Activated CD8-positive, alpha-beta memory T cell treated with anti-CD3 and anti-CD28 coated beads for 1 hour (primary cell): ENCODE measurements around the gene GJA3.

Source experiments
- DNase-seq, 2 donors: peaks; one replicate each; pipeline ENCODE4 v3.0.0-alpha.2; 2020; ENCODE audit warnings: low read depth in 1 of 2; ENCODE audit errors: extremely low read depth in 1 of 2

The GJA3 gene

DNA sequence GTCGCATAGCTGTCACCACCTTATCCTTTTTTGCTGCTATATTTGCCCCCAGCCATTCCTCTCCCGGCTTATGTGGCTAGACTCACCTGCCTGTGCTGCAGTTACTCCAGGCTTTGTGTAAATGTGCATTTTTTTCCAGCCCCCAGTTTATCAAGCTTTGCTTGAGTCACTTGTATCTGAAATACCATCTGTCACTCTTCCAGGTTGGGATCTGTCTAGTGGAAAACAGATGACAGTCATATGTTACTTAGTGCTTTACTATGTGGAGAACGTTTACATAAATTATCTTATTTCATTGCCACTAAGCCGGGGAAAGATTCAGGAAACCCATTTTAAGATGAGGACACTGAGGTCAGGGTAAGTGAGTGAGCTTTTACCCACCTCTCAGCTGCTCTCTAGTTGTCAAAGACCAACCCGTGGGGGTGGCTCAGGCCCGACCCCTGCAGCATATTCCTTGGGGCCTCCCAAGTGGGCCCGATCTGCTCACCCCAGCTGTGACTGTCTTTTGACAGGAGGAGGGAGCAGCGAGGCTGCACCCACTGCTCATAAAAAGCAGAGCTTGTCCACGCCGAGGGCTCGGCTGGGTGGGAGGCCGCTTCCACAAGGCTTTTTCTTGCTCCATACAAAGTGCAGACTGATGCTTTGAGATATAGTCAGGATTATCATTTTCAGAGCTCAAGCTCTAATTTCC lies 24.7 kb upstream of the GJA3 start:
- no peak for DNase-seq

DNA sequence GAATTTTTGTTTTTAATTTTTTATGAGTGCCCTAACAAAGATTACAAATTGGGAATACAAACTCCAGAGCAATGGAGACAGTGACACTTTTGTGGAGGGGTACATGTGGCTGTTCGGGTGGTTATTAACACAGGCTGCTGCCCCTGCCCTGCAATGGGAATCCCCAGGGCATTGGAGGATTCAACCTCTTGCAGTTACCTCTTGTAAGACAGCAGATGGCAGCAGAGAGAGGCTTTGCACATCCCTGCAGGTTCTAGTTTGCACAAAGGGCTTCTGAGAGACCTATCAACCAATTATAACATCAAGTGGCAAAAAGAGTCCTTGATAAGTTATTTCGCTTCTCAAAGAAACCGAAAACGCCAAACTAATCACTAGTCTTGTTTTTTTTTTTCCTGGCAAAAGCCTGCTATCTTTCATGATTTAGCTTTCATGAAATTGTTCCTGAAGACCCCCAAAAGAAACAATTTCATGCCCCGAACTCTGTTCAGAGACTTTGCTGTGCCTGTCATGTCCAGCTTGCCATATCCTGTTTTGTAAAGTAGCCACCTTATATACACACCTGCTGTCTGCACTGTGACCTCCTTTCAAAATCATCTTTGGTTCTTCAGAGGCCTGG lies 21.5 kb upstream of the GJA3 start:
- no peak for DNase-seq

DNA sequence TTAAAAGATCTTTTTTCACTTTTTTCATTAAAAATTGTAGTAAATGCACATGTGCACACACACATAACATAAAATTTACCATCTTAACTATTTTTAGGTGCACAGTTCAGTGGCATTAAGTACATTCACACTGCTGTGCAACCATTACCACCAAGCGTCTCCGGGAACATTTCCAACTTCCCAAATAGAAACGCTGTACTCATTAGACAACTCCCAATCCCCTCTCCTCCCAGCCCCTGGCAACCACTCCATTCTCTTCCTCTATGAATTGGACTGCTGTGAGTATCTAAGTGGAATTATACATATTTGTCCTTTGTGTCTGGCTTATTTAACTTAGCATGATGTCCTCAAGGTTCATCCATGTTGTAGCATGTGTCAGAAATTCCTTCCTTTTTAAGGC lies 20.3 kb upstream of the GJA3 start:
- DNase-seq = no peak

DNA sequence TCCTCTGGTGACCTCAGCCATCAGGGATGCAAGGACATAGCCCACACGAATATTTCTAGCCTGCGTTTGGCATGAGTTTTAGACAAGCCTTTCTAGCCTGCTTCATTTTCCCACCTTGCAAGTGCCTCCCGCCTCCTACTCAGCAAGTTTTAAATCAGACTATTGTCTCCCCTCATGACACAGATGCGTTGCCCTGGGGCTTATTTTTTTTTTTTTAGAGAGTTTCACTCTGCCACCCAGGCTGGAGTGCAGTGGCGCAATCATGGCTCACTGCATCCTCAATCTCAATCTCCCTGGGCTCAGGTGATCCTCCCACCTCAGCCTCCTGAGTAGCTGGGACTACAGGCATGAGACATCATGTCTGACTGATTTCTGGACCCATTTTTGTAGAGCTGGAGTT lies 17.3 kb upstream of the GJA3 start:
- no peak for DNase-seq

DNA sequence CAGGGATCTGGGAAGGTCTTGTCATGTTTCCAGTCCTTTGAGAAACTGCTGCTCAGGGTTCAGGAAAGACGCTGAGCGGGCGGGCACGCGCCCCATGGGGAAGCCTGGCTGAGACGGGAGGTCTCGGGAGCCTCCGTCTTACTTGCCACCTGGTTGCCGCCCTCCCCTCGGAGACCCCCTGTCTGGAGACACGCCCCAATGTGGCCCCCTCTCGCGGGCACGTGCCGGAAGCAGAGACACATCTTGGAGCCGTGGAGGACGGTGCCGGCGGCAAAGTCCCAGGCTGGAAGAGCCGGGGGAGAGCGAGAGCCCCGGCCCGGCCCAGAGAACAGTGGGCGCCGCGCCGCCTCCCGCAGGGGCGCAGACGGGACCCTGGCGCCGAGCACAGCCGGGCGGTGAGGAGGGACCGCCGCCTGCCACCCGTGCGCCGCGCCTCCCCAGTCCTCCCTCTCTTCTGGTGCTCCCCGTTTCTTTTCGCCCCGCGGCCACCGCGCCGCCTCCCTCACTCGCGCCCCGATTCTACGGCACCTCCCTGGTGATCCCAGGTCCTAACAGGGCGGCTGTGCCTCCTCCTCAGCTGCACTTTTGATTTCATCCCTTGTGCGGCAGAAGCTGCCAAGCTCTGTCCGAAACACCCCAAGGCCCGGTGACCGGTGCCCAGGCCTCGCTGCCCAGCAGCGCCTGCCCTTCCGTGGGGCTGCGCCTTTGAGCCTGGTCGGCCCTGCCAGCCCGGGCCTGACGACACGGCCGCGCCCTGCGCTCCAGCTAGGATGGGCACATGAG lies 16.4 kb upstream of the GJA3 start:
- no peak for DNase-seq

DNA sequence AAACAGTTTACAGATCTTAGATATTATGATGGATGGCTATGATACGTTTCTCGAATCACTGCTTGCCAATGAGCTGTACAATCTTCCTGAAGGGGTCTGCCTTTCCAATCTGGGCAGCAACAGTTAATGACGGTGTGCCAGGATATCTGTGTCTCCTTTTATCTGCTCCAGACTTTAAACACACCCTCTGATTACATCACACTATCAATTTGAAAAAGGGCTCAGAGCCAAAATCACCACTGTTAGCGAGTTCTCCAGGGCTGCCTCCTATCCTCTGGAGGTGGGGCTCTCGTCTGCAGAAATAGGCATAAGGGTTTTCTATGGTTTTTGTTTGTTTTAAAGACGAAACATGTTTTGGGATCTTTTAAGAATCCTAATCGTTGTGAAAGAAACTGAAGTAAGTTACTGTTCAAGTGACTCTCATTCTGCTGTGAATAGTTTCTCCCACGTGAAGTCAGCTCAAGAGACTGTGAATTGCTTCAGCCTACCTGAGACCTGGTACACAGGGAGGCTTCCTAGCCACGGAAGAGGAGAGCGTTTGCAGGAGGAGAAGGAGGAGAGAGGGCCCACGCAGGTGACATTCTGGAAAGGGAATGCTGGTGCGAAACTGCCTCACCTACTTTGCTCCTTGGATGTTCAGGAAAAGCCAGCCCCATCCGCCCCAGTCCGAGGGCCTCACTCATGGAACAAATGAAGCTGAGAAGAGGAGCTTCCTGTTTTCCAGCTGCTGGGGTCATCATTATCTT lies 15.2 kb upstream of the GJA3 start:
- no peak for DNase-seq

DNA sequence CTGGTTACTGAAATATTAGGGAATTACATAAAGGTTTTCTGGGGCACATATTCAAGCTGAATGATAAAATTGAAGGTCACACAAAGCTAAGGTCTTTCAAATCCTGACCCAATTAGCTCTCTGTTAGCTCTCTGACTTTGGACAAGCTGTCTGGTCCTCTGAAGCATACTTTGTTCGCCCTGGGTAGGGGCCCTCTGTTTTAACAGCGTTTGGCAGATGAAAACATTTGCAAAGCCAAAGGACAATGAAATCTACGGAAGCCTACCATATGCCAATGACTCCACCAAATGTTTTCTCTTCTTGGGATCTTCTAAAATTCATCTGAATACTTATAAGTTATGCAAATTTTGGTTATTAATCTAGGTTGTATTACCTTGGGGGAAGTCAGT lies 14.5 kb upstream of the GJA3 start:
- DNase-seq = no peak

DNA sequence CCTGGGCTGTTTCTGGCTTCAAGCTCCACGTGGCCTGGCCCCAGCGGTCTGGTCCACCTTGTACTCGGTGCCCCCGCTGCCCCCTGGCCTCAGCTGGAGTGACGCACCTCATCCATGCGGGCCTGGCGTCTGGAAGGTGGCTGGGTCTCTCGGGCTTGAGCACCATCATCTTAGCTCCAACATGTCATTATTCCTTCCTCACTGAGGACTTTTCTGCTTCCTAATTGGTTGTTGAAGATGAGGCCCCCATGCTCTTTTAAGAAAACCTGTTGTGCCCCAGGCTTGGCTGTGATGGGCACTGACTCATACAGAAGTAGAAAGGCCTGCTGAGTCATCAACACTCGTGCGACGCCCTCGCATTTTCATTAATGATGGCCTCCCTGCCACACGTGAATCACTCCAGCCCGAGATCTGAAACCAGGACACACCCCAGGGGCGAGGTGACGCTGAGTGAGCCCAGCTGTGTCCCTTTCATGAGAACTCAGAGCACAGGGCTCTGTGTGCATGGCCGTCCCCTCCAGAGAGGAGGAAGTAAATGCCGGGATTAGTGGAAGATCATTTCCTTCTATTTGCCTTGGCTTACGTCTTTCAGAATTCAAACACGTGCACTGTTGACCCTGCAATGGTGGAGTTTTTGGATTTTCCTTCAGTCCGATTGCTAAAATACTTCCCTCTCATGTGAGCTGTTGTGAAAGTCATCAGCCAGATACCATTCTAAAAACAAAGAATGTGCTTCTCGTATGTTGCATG lies 14.0 kb upstream of the GJA3 start:
- DNase-seq = no peak

DNA sequence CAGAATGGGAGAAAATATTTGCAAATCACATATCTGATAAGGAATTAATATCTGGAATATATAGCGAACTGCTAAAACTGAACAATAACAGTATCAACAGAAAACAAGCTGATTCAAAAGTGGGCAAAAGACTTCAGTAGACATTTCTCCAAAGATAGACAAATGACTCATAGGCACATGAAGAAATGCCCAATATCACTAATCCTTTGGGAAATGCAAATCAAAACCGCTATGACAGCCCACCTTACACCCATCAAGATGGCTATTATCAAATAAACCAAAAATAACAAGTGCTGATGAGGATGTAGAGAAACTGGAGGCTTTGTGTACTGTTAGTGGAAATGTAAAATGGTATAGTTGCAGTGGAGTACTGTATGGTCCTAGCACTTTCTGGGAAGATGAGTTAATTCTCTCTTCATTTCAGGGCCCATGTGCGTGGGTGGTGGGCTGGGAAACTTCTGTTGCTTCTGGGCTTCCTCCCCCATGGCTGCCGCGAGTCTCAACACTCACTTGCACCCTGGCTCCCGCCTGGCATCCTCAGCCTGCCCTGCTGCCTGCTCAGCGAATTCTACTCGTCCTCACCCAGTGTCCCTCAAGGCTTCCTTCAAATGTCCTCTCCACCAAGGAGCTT lies 12.4 kb upstream of the GJA3 start:
- DNase-seq = no peak

DNA sequence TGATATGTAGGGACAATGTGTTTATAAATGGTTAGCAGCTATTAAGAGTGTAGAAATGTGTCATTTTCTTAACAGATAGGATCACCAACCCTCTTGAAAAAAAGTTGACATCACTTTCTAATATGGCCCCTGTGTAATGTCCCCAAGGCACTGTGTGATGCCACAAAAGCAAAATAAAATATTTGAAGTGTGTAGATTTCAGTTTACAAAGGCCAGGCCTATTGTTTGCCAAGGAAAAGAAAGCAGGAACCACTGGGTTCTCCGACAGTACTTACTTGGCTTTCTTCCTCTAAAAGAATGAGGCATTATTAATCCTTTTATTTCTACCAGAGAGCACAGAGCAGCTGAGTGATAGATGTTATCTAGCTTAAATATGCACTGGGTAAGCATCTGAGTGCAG lies 10.5 kb upstream of the GJA3 start:
- DNase-seq = no peak

DNA sequence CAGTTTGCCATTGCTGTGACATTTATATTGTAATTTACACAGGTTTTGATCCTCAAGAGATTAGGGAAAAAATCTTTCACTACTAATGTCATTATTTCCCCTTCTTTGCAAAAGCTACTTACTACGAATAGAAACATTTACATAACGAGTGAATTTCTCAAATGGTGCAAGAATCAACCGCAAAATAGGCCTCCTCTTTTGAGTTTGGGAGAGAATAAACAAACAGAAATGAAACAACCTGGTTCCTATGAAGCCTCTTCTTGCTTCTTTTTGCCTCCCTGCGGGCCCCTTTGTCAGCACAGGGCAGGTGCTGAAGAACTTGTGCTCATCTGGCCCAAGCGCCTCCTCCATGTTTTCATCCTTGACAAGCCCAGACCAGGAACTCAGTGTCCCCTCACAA lies 10.1 kb upstream of the GJA3 start:
- no peak for DNase-seq

DNA sequence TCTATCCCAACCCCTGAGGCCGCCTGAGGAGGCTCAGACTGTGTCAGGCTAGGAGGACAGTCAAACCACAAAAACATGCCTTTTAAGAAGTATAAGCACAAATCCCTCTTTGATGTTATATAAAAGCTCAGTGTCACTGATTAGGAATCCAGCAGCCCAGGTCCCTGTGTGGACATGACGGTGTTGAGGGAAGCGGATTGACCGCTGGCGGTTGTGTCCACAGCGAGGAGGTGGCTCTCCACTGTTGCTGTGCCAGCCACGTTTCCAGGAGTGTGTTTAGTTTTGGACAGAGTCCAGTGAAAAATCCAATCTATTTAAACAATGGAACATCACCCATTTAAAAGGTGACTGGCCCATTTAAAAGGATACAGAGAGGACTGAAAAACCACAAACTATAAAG lies 7.5 kb upstream of the GJA3 start:
- DNase-seq = no peak

DNA sequence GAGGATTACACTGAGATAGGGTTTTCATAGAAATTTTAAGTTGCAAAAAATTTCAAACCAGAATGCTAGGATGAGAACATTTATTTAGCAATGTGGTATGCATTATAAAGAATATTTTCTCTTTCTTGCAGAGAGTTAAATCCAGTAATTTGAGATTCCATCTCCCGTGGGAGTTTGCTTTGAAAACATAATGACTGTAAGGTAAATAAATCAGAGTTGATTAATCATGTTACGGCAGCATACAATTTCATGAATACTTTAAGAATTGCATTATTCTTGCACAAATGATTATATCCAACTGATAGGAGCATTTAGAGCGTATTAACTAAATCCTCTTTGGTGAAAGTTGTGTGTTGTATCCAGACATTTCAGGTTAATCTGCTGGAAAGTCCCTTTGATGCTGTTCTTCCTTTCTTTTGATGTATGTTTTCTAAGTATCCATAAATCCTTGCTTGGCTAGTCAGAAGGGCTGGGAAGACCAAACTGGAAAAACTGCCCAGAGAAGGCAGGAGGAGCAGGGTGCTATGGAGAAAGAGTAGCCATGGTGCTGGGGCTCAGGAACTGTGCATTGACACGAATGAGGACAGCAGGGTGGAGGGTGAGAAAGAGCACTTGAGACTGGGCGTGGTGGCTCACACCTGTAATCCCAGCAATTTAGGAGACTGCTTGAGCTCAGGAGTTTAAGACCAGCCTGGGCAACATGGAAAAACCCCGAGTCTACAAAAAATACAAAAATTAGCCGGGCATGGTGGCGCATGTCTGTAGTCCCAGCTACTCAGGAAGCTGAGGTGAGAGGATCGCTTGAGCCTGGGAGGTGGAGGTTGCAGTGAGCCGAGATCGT lies 4.8 kb upstream of the GJA3 start:
- no peak for DNase-seq

DNA sequence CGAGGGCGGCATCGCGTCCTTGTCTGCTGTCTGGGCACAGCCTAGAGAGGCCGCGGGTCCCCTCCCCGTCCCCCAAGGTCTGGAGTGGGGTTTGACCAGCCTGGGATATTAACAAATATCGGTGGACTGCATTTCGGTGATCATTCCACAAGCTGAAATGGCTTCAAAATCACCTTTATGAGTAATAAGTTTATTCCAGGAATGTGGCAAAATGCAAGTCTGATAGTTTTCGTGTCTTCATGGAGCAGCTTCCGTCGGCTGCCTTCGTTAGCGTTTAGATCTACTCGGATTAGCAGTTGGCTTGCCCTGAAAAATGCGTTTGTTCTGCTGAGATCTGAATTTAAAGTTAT lies 1.1 kb upstream of the GJA3 start:
- no peak for DNase-seq

DNA sequence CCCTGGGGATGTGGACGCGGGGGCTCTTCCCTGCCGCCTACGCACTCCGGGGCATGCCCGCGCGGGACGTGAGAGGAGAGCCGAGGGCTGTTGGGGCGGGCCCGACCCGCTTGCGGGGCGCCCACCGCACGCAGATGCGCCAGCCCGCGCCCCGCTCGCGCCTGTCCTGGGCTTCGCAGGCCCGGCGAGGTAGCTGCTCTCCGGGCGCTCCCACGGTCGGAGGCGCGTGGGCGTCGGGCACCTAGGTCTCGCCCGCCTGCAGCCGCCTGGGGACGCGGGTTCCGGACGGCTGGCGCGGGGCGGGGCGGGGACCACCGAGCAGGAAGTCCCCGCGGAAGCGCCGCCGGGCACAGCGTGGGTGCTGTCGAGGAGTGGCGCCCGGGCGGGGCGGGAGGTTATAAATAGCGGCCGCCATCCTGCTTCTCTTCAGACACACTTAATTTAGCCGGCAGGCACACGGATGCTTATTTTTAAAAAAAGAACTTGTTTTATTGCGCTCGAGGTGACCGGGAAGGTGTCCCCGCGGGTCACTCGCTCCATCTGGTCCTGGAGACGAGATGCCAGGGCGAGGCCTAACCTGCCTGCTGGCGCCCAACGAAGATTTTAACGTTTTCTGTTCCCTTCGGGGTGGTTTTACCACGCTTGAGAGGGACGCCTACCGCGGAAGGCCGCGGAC lies 561 bp upstream of the GJA3 start:
- peak in 1 of 2 donors; percentile 45 for DNase-seq

DNA sequence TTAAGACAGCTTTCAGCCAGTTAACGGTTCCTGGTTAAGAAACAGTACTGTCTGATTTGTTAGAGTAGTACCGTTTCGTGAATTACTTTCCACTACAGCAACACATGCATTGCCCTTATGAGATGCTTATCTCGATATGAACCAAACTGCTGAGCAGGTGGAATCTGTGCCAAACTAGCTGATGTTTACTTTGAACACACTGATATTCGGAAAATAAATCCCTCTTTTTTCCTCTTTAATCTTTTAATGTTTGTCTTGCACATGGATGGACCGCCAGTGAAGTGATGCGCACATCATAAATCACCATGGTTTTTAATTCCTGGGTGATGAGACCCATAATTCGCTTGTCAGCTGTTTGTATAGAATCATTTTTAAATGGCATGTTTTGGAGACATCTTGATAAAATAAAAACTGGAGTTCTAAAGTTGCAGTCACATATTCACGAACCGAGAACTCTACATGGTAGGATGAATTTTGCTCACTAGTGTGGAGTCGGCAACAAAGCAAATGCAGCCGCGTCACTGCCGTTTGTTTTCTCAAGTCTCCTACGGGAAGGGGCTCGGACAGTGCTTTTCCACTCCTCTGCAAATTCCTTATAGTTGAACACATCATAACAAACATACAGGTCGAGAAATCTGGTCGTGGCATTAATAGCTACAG lies 1.1 kb downstream of the GJA3 start:
- no peak for DNase-seq

DNA sequence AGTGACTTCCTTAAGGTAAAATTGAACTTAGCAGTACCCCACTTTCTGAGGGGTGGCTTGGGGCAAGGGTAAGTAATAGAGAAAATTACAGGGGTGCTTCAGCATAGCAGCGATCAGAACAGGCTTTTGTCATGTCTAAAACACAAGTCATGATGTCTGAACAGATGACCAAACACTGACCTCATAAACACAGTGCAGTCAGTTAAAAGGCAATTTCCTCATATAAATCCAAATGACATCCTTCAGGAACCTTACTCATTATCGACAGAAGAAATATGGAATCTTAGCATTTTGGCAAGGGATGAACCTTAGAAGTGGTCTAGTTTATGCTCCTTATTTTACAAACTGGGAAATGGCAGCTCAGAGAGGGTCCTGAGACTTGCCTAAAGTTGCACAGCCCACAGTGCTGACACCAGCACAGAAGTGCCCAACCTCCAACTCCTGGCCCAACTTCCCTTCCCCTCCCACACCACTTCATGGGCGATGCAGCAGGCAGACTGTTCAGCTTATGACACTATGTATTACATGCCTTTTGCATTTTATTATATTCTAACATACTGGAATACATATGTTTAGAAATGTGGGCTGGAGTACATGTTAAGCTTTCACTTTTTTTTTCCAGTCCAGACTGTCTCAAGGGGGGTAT lies 3.6 kb downstream of the GJA3 start:
- DNase-seq = no peak

DNA sequence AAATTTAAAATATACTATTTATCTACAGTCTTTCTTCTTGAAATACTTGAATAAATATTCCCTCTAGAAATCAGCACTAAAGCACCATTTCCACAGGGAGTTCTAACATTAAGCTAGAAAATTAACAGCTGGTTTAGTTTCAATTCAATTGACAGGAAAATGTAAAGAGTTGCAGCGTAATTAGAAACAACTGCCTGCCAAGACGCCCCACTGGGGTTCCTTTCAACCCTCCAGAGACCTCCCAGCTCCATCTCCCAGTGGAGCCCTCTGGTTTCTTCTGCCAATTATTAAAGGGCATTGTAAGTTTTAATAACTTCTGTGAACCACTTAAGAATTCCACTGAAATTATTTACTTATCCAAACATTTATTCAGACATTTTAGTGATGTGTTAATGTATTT lies 4.2 kb downstream of the GJA3 start:
- DNase-seq = no peak
